ENCODE data around the gene SOHLH1.

Gene SOHLH1

DNA sequence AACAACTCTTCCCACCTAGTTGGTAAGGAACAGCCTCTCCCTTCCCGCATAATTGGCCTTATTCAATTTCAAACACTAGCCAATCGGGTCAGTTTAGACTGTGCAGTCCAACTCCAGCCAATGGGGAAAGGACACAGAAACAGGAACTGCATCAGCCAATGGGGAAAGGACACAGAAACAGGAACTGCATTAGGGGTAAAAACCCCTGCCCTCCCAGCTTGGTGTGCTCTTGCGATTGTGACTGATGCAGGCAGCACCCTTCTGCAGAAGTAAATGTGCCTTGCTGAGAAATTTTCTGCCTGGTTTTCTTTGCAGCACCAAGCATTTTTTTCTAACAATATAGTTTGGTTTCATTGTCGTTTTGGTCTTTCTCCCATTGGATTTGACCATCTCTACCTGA is 51.4 kb downstream of the SOHLH1 start:
- Histone ChIP-seq H3K9ac (ENCODE audit: low read length) (no peak overlapping the region), H2BK120ac (ENCODE audit: insufficient read depth, low read length, poor library complexity) (no peak overlapping the region), H2AK5ac (ENCODE audit: low read length) (no peak overlapping the region), H4K12ac (ENCODE audit: low read depth, low read length) (no peak overlapping the region), H3K18ac (ENCODE audit: low read length) (no peak overlapping the region), H3K9me3 (ENCODE audit: insufficient read depth, low read depth, low read length) (peaks cover 20% of the 10 kb centered on the region), H3K4me2 (ENCODE audit: low read length) (no peak overlapping the region), H2BK12ac (ENCODE audit: low read length) (no peak overlapping the region), H4K8ac (ENCODE audit: low read depth, low read length) (no peak overlapping the region), H2BK5ac (ENCODE audit: low read depth, low read length, poor library complexity) (no peak overlapping the region), H3K79me1 (ENCODE audit: low read length) (no peaks in the 10 kb centered on the region), H3K4me1 (ENCODE audit: control insufficient read depth in 1 of 2, insufficient read depth in 2 of 2, low read length in 2 of 2) (no peaks in the 10 kb centered on the region), H3K23ac (ENCODE audit: low read length) (no peak overlapping the region), H4K91ac (ENCODE audit: low read depth, low read length) (no peak overlapping the region), H3K79me2 (ENCODE audit: control insufficient read depth, insufficient read depth, low read length, poor library complexity) (no peaks in the 10 kb centered on the region), H2AFZ (ENCODE audit: insufficient read depth, low read length, poor library complexity) (no peak overlapping the region), H3K27ac (ENCODE audit: low read depth, low read length) (no peak overlapping the region), H3K14ac (ENCODE audit: low read length) (no peak overlapping the region), H3K36me3 (ENCODE audit: control insufficient read depth in 1 of 2, insufficient read depth in 2 of 2, low read length in 2 of 2) (peaks cover 0 to 4% of the 10 kb centered on the region in 2 experiments), H3K27me3 (ENCODE audit: insufficient read depth, low read length) (no peaks in the 10 kb centered on the region), H3K4me3 (ENCODE audit: low read depth, low read length) (no peak overlapping the region), H3K4ac (ENCODE audit: low read depth, low read length) (no peak overlapping the region)
- DNase-seq = no peak
- WGBS (ENCODE audit: extremely low coverage, insufficient coverage, insufficient read length) = no CpG with 5 or more reads among the region's 4 CpGs

DNA sequence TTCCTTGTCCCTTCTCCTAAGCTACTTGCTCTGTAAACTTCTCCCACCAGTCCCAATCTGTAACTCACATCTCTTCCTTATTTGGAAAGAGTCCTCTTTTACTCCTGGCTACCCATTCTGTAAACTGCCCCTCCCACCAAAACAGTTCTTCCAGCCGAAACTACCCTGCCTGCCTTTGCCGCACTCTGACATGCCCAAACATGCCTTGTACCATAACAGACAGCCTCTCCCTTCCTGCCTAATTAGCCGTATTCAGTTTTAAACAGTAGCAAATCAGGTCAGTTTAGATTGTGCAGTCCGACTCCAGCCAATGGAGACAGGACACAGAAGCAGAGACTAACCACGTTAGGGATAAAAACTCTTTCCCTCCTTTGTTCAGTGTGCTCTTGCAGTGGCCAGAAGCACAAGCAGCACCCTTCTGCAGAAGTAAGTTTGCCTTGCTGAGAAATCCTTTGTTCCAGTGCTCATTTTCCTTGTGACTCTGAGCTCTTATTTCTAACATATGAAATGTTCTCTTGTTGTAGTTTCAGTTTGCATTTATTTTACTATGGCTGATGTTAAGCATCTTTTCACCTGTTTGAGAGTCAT is 54.6 kb downstream of the SOHLH1 start:
- Histone ChIP-seq H3K18ac (ENCODE audit: low read length) (no peak overlapping the region), H3K14ac (ENCODE audit: low read length) (no peak overlapping the region), H3K27me3 (ENCODE audit: insufficient read depth, low read length) (no peaks in the 10 kb centered on the region), H4K91ac (ENCODE audit: low read depth, low read length) (no peak overlapping the region), H4K8ac (ENCODE audit: low read depth, low read length) (no peak overlapping the region), H3K79me1 (ENCODE audit: low read length) (no peaks in the 10 kb centered on the region), H3K9ac (ENCODE audit: low read length) (no peak overlapping the region), H3K27ac (ENCODE audit: low read depth, low read length) (no peak overlapping the region), H3K4me2 (ENCODE audit: low read length) (no peak overlapping the region), H2BK5ac (ENCODE audit: low read depth, low read length, poor library complexity) (no peak overlapping the region), H2BK12ac (ENCODE audit: low read length) (no peak overlapping the region), H3K4me3 (ENCODE audit: low read depth, low read length) (no peak overlapping the region), H3K4me1 (ENCODE audit: control insufficient read depth in 1 of 2, insufficient read depth in 2 of 2, low read length in 2 of 2) (no peaks in the 10 kb centered on the region), H3K79me2 (ENCODE audit: control insufficient read depth, insufficient read depth, low read length, poor library complexity) (no peaks in the 10 kb centered on the region), H2BK120ac (ENCODE audit: insufficient read depth, low read length, poor library complexity) (no peak overlapping the region), H3K9me3 (ENCODE audit: insufficient read depth, low read depth, low read length) (peaks cover 18% of the 10 kb centered on the region), H2AFZ (ENCODE audit: insufficient read depth, low read length, poor library complexity) (no peak overlapping the region), H3K23ac (ENCODE audit: low read length) (no peak overlapping the region), H2AK5ac (ENCODE audit: low read length) (no peak overlapping the region), H3K4ac (ENCODE audit: low read depth, low read length) (no peak overlapping the region), H4K12ac (ENCODE audit: low read depth, low read length) (no peak overlapping the region), H3K36me3 (ENCODE audit: control insufficient read depth in 1 of 2, insufficient read depth in 2 of 2, low read length in 2 of 2) (no peaks in the 10 kb centered on the region)
- WGBS (ENCODE audit: extremely low coverage, insufficient coverage, insufficient read length) = no CpG with 5 or more reads among the region's 5 CpGs
- no peak for DNase-seq
